HL-60 (cell line): ENCODE results near the gene CDK15.

ENCODE experiments used
- POLR2AphosphoS5 ChIP-seq: IDR thresholded peaks from 2 replicates; pipeline ENCODE4 v1.6.1; 2012; ENCODE audit warnings: low read depth
- TF ChIP-seq, protein P1 (sequence below): IDR thresholded peaks from one replicate; pipeline ENCODE4 v1.5.1; 2011; ENCODE audit warnings: low read length, control low read depth, inconsistent platforms; ENCODE audit not compliant: insufficient read depth

GRCh38 chr2:201824212-201824611 lies 17.9 kb downstream of the CDK15 start:
- TF ChIP-seq, protein P1, sequence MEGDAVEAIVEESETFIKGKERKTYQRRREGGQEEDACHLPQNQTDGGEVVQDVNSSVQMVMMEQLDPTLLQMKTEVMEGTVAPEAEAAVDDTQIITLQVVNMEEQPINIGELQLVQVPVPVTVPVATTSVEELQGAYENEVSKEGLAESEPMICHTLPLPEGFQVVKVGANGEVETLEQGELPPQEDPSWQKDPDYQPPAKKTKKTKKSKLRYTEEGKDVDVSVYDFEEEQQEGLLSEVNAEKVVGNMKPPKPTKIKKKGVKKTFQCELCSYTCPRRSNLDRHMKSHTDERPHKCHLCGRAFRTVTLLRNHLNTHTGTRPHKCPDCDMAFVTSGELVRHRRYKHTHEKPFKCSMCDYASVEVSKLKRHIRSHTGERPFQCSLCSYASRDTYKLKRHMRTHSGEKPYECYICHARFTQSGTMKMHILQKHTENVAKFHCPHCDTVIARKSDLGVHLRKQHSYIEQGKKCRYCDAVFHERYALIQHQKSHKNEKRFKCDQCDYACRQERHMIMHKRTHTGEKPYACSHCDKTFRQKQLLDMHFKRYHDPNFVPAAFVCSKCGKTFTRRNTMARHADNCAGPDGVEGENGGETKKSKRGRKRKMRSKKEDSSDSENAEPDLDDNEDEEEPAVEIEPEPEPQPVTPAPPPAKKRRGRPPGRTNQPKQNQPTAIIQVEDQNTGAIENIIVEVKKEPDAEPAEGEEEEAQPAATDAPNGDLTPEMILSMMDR = no peak
- TF ChIP-seq POLR2AphosphoS5 = no peak
